GM21619 (cell line): ENCODE results near the gene PVRIG.
"Not testable (repeated sequence)": the region's sequence is repeated elsewhere in the genome, so short reads cannot be mapped to it uniquely, and the experiment has no call there.

Experiments
- ATAC-seq: cut with Tn5 transposase; IDR thresholded peaks from one replicate; pipeline ENCODE4 v1.9.1; 2021; ENCODE audit not compliant: unreplicated experiment

PVRIG gene

DNA sequence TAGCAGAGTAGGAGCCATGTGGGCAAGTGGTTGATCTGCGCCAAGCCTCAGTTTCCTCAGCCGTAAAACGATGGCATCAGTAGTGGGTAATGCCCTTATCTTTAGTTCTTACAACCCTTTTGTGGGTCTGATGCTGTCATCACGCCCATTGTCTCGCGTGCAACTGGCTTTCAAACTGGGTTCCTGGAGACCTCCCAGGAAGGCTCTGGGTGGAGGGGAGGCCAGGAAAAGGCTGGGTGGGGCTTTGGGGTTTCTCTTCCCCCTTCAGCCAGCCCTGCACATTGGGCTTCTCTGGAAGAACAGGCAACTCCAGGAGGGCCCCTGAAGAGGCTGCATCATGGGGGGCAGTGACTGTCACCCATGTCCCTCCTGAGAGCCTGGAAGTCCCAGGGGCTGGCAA lies 5.1 kb downstream of the PVRIG start:
- not testable (repeated sequence) for ATAC-seq

DNA sequence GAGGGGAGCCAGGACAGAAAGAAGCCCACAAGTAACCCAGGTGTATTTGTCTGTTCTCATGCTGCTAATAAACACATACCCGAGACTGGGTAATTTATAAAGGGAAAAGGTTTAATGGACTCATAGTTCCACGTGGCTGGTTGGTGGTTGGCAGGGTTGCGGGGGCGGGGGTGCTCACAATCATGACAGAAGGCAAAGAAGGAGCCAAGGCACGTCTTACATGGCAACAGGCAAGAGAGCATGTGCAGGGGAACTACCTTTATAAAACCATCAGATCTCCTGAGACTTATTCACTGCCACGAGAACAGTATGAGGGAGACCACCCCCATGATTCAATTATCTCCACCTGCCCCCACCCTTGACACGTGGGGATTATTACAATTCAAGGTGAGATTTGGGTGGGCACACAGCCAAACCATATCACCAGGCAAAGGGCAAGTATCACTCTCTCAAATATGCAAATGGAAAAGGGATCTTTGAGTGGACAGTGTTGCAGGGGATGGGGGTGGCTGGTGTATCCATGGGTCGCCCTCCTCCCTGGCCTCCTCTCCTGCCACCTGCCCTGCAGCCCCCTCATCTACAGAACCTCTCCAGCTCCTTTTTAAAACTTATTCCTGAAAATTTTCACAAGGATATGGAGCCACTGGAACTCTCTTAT lies 15.0 kb downstream of the PVRIG start:
- not testable (repeated sequence) for ATAC-seq

DNA sequence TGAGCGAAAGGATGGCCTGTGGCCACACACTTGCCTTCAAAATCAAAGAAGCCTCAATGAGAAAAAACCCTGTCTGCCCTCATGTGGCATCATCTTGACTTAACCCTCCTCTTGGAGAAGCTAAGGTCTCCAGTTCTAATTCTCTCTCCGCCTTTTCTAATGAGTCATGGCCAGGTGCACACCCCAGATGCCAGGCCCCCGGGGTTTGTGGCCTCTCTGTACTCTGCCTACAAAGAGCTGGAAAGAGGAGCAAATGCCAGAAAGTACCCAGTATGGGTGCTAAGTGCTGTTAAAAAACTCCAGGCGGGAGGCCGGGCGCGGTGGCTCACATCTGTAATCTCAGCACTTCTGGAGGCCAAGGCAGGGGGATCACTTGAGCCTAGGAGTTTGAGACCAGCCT lies 20.2 kb downstream of the PVRIG start:
- not testable (repeated sequence) for ATAC-seq

DNA sequence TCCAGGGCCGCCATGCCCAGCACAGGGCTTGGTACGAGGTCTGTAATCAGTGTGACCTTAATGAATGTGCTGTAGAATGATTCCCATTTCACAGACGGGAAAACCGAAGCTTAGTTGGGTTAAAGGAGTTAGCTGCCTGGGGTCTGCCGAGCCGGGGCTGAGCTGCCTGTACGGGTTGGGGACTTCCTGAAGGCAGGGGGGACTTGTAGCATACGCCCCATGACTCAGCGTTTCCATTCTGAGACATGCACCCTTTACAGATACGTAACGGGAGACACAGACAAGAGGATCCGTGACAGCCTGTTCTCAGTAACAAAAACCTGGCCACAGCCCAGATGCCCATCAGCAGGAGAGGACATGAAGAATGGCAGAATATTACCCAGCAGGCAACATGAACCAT lies 23.6 kb downstream of the PVRIG start:
- not testable (repeated sequence) for ATAC-seq

DNA sequence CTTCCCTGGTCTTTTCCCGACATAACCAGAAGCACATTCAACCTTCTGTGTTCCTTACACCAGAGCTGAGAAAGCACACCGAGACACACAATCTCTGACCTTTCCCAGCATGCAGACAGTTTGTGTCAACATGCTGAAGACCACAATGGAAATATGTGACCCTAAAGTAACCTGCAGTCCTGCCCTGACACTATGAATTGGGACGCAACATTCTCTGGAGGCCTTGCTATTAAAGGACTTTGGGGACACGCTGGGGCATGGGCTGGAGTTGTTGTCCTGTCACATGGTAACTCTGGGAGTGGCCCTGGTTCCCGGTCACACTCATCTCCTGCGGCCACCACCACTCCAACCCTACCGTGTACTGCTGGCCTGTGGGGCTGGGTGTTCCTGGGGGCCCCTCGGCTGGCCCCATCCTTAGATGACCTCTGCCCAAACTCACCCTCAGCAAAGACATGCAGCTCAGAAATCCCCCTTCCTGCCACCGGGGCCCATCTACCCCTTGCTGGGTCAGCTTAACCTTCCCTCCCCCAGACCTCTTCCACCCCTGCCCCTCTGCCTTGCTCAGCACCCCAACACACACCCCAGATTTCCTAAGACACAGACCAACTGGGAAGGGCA lies 25.3 kb downstream of the PVRIG start:
- not testable (repeated sequence) for ATAC-seq

DNA sequence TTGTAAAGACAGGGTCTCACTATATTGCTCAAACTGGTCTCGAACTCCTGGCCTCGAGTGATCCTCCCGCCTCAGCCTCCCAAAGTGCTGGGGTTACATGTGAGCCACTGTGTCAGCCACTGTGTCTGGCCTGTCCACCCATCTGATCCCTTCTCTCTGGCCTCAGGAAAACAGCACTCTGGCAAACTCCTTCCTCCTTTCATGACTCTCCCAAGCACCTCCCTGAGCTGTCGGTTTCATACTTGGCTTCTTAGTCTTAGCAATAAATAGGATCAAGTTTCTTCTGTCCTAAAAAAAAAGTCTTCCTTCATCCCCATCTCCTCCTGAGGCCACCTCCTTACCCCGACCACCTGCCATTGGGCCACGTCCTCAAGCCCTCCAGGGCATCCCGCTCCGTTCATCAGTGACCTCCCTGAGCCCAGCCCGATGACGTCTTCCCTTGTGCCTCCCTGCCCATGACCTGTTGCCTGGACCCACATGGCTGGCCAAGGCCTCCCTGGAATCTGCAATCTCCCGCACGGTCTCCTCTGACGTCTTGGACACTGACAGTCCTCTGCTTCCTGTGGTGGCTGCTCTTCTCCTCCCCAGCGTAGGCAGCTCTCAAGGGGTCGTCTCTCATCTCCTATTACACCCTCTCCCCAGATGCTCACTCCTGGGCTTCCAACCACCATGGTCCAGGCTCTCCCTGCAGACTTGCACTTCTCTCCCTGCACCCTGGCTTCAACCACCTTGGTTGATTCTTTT lies 26.5 kb downstream of the PVRIG start:
- not testable (repeated sequence) for ATAC-seq

DNA sequence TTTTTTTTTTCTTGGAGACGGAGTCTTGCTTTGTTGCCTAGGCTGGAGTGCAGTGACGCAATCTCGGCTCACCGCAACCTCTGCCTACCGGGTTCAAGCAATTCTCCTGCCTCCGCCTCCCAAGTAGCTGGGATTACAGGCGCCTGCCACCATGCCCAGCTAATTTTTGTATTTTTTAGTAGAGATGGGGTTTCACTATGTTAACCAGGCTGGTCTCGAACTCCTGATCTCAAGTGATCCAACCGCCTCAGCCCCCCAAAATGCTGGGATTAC lies 27.1 kb downstream of the PVRIG start:
- not testable (repeated sequence) for ATAC-seq

DNA sequence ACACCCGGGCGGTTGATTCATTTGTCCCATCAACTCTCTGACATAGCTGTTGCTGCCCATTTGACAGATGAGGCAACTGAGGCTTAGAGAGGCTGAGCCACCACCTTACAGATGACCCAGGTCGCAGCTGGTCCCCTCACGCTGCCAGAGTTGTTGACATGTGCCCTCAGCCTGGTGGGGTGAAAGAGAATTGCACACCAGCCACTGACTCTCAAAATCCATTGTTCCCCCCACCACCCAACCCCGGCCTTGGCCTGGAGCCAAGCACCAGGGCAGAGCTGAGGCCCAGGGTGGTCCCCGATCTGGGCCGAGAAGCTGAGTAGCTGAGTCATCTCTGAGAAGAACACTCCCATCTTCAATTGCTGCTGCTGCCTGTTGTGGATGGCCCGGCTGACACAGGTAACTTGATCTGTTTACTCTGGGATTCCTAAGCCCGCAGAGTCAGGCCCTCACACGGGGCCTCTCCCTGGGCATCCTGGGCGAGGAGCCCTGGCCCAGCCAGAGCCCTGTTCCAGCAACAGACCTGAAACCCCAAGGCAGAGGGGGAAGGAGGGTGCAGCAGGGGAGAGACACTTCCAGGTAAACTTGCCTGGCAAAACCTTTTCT lies 27.5 kb downstream of the PVRIG start:
- ATAC-seq = no peak

DNA sequence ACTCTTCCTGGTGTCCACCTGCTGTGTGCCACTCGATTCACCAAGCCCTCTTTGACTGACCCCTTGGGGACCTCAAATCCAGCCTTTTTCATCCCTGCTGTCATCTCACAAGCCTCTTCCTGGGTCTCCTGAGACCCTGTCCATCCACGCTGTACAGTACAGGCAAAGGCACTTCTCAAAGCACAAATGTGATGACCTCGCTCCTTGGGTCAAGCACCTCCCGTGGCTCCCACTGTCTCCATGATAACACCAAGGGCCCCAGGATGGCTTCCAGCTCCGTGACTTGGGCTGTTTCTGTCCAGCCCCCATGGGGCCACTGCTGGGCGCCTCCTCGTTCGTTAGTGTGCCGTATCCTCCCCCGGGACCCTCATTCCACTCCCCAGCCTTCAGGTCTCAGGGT lies 28.7 kb downstream of the PVRIG start:
- ATAC-seq = no peak

DNA sequence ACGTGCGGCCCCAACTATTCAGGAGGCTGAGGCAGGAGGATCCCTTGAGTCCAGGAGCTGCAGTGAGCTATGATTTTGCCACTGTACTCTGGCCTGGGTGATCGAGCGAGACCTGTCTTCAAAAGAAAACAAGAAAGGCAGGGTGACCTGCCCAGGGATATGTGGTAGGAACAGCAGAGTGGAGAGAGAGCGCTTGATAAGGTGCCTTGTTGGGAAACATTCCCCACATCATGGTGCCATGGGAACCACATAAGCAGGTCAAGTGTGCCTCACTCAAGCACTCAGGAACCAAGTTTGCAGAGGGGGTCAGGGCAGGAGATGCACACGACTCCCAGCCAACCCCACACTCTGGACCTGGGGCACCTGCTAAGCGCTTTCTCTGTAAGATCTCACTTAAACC lies 37.3 kb downstream of the PVRIG start:
- no peak for ATAC-seq

DNA sequence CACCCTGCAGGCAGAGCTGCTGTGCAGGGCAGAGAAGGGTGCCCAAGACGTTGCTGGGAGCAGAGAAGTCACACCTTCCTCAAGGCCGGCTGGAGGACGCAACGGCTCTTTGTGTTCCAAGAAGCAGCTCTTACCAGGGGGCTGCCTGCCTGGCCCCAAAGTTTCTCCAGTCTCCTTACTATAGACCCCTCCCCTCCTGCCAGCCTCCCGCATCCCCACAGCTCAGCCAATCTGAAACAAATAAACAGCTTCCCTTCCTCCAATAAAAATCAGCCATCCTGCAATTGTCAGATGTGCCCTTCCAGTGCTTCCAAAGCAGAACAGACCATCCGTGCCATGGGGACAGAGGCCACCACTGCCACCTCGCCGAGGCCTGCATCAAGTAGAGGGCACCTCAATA lies 40.2 kb downstream of the PVRIG start:
- ATAC-seq = not testable (repeated sequence)

DNA sequence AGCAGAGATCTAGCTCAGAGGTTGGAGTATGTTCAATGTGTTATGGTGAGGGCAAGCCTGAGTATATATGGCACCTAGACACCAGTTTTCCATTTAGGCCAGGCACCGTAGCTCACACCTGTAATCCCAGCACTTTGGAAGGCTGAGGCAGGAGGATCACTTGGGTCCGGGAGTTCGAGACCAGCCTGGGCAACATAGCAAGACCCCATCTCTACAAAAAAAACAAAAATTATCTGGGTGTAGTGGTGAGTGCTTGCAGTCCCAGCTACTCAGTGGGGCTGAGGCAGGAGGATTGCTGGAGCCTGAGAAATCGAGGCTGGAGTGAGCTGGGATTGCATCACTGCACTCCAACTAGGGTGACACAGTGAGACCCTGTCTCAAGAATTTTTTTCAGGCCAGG lies 43.1 kb downstream of the PVRIG start:
- not testable (repeated sequence) for ATAC-seq

DNA sequence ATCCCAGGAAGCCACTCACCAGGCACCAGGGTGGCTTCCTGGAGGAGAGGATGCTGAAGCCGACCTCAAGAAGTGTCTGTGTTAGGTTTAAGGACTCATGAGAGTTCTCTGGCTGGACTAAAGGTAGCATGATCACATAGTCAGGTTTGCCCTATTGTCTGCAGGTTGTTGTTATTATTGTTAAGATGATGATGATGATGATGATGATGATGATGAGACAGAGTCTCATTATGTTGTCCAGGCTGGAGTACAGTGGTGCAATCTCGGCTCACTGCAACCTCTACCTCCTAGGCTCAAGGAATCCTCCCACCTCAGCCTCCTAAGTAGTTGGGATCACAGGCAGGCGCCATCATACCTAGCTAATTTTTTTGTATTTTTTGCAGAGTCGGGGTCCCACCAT lies 44.5 kb downstream of the PVRIG start:
- not testable (repeated sequence) for ATAC-seq

DNA sequence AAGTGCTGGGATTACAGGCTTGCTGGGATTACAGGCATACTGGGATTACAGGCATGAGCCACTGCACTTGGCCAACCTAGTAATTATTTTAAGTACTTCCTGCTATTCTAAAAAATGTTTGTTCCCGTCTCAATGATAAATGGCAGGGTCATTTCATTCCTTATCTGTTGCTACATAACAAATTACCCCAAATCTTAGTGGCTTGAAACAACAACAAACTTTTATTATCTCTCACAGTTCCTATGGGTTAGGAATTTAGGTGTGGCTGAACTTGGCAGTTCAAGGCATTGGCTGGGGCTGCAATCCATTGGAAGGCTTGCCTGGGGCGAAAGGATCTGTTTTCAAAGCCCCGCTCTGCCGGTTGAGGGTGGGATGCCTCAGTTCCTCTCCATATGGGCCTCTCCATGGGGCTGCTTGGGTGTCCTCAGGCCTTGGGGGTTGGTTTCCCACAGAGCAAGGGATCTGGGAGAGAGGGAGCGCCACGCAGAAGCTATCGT lies 45.0 kb downstream of the PVRIG start:
- not testable (repeated sequence) for ATAC-seq

DNA sequence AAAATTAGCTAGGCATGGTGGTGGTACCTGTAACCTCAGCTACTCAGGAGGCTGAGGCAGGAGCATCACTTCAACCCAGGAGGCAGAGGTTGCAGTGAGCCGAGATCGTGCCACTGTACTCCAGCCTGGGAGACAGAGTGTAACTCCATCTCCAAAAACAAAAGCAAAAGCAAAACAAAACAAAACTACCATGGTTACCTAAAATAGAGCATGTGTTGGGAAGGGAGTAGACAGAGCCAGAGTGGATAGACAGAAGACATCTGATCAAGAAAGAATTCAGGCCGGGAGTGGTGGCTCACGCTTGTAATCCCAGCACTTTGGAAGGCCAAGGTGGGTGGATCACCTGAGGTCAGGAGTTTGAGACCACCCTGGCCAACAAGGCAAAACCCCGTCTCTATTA lies 46.1 kb downstream of the PVRIG start:
- not testable (repeated sequence) for ATAC-seq

DNA sequence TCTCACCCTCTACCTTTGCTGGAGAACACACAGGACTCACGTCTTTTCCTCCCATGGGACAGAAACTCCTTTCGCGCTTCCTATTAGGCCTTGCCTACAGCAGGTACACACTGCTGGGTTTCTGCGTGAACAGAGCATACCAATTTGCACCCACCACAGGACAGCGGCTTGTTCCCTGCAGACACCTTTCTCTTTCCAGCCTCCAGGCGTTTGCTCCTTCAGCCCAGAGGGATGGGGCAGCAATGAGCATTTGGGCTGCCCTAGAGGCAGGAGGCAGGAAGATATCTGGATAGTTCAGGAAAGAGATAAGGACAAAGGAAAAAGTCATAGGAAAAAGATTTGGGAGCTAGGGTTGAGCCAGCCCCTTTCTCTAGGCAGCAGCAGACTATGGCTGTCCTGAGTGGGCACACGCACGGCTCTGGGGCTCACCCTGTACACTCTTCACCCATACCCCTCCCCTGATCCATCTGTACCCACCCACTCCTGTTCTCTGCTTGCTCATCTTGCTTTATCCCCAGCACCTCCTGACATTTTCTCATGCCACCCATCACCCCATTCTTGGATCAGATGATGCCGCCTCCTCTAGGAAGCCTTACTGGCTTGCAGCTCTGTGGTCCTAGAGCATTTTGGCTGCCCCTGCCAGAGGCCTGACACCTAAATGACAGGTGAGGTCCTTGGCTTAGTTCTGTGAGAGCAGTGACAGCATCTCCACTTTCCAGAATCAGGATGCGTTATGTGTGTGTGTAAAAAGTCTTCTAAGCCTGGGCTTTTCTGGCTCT lies 47.0 kb downstream of the PVRIG start:
- ATAC-seq = no peak

DNA sequence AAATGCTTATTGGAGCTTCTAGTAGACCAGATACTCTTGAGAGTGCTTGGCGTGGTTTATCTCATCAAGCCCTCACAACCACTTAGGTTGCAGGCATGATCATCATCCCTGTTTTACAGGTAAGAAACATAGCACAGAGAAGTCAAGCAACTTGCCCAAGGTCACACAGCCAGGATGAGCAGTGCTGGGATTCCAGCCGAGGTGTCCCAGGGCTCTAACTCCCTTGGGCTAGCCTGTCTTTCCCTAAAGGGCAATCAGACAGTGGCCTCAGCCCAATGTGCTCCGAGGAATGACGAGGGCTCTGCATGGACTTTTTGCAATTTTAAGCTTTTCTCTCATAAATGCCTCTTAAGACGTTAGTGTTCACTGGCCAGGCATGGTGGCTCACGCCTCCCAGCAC lies 47.9 kb downstream of the PVRIG start:
- no peak for ATAC-seq

DNA sequence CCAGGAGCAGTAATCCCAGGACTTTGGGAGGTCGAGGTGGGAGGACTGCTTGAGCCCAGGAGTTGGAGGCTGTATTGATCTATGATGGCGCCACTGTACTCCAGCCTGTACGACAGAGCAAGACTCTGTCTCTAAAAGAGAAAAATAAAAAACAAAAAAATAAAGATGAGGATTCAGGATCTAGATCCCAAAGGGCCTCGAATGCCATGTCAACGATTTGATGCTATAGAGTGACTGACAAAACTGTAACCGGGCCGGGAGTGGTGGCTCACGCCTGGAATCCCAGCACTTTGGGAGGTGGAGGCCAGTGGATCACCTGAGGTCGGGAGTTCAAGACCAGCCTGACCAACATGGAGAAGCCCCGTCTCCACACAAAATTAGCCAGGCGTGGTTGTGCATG lies 49.1 kb downstream of the PVRIG start:
- ATAC-seq = not testable (repeated sequence)

DNA sequence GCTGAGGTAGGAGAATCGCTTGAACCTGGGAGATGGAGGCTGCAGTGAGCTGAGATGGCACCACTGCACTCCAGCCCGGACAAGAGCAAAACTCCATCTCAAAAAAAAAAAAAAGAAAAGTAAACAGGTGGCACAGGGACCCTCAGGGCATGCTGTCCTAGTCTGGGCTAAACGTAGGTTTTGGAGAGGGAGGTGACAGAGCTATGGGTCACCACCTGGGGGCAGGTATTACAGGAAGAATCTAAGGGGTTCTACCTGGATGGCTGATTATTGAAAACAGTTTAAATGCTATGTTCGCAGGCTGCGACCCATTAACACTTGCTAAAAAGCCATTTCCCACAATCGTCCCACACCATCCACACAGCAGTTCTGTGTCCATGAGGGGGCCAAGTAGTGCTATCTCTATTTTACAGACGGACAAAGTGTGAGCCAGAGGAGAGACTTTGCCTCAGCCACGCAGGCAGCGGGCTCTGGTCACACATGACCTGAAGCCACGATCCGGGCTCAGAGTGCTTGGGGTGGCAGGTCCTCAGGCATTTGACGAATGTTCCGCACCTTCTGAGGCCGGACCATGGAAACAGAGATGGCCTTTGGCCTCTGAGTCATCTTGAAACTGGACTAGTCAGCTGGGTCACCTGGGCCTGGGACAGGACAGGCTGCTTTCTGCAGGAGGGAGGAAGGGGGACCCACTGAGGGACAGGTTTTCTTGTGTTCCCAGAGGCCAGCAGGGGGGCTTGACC lies 49.7 kb downstream of the PVRIG start:
- ATAC-seq = not testable (repeated sequence)
